BE2C (cell line): ENCODE measurements around the gene GPSM1.

Experiments used
- DNase-seq: peaks from one replicate; pipeline ENCODE4 v3.0.0-alpha.2; 2020
- H3K27me3 ChIP-seq: fragments of 250-450 bp; sonication (Bioruptor Pico); 2 replicates; pipeline ENCODE4 v1.5.1; 2020; ENCODE audit warnings: mild to moderate bottlenecking
- H3K36me3 ChIP-seq: fragments of 250-450 bp; sonication (Bioruptor Pico); 2 replicates; pipeline ENCODE4 v1.5.1; 2020; ENCODE audit warnings: mild to moderate bottlenecking
- H3K4me1 ChIP-seq: fragments of 250-450 bp; sonication (Bioruptor Pico); 2 replicates; pipeline ENCODE4 v1.5.1; 2020
- H3K4me3 ChIP-seq: 2 replicates; pipeline ENCODE4 v1.5.1; 2011; ENCODE audit warnings: low read depth, low read length
- H3K9me3 ChIP-seq: fragments of 250-450 bp; sonication (Bioruptor Pico); 2 replicates; pipeline ENCODE4 v1.5.1; 2020
- CTCF ChIP-seq: IDR thresholded peaks from 2 replicates; pipeline ENCODE4 v1.5.1; 2012; ENCODE audit warnings: mild to moderate bottlenecking, low read depth, low read length

GPSM1 gene

DNA sequence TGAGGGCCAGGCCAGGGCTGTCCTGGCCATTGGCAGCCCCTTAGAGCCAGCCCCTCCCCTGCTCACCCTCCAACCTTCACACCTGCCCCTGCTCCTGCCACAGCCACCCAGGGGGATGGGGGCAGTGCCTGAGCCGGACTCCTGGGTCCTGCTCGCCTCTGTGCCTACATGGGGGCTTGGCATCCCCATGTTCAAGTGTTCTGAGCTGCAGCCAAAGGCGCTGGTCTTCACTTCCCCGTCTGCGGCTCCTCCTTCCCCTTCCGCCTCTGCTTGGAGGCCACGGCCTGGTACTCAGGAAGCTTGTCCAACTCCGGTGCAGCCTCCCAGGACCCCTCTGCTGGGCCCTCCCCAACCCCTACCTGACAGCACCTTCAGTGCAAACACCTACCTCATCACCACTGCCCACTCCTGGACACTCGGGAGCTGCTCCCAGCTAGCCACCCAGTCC, 38.5 kb downstream of the GPSM1 start:
- DNase-seq, result no peak
- Histone ChIP-seq H3K36me3 (peaks cover 9% of the 10 kb centered on the region), H3K4me1 (peaks cover 39% of the 10 kb centered on the region)

GRCh38 chr9:136366826-136367225, 39.5 kb downstream of the GPSM1 start:
- Histone ChIP-seq H3K4me1 (peaks cover 29% of the 10 kb centered on the region), H3K9me3 (no peaks in the 10 kb centered on the region)
- TF ChIP-seq CTCF, result no peak

More for the DNA sequence above, 38.5 kb downstream of the GPSM1 start:
- no peak for TF ChIP-seq CTCF
- Histone ChIP-seq H3K4me3 (no peak overlapping the region), H3K27me3 (no peaks in the 10 kb centered on the region), H3K9me3 (no peaks in the 10 kb centered on the region)

DNA sequence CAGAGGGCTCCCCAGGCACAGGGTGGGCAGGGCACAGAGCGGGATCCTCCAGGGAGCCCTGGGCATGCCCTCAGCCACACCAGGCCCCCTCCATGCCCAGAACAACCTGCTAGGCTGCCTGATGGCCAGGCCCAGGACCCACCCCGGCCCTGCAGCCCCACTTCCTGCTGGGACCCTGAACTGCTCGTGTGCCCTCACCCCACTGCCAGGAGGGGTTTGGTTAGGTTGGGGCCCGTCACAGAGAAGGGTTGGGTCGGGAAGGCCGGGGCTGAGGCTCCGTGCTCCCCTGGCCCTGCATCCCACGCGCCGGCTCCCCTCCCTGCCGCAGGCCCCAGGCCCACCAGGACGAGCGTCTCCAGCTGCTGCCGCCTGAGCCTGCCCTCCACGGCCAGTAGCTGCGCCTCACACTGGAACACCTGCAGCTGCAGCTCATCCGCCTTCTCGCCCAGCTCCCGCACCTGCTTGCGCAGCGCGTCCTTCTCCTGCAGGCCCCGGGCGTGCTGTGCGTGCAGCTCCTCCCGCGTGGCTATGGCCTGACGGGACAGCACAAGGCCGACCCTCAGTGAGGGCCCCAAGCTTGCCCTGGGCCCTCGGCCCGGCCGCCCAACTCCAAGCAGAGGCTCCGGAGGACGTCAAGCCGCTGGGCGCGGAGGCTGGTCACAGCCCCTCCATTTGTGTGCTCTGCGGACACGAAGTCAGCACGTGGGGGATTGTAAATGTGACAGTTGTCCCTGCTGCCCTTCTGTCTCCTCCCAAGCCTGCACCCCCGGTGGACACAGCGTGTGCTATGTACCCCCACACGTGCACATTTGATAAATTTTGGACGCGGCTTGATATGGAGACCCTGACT, 40.2 kb downstream of the GPSM1 start:
- TF ChIP-seq CTCF, result no peak
- no peak overlapping the region for H3K4me3 ChIP-seq
- no peak for DNase-seq
- no peaks in the 10 kb centered on the region for H3K27me3 ChIP-seq
- no peaks in the 10 kb centered on the region for H3K9me3 ChIP-seq
- peaks cover 25% of the 10 kb centered on the region for H3K4me1 ChIP-seq
- H3K36me3 ChIP-seq, result peaks cover 9% of the 10 kb centered on the region

More at GRCh38 chr9:136366826-136367225, 39.5 kb downstream of the GPSM1 start:
- no peak for DNase-seq
- H3K27me3 ChIP-seq, result no peaks in the 10 kb centered on the region
- no peak overlapping the region for H3K4me3 ChIP-seq
- peaks cover 9% of the 10 kb centered on the region for H3K36me3 ChIP-seq

GRCh38 chr9:136368190-136368589, 40.9 kb downstream of the GPSM1 start:
- H3K4me3 ChIP-seq, result no peak overlapping the region
- H3K36me3 ChIP-seq, result peaks cover 9% of the 10 kb centered on the region
- DNase-seq, result no peak
- peaks cover 28% of the 10 kb centered on the region for H3K4me1 ChIP-seq
- H3K27me3 ChIP-seq, result no peaks in the 10 kb centered on the region
- no peak for TF ChIP-seq CTCF
- H3K9me3 ChIP-seq, result no peaks in the 10 kb centered on the region

DNA sequence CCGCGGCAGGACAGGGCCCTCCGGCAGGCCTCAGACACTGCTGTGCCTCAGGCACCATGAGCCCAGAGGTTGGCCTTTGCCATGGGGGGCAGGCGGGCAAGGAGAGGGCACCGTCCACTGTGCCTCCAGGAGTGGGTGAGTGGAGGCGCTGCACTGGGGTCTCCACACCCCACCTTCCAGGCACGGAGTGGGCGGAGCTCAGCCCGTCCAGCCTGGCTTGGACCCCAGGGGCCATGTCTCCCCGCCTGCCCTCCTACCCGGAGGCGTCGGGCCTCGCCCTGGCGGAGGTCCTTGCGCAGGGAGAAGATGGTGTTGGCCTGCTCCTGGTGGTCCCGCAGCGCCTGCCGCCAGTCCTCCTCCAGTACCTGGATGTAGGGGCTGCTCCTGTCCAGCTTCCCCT, 42.7 kb downstream of the GPSM1 start:
- H3K36me3 ChIP-seq, result peaks cover 7% of the 10 kb centered on the region
- no peak for TF ChIP-seq CTCF
- no peak overlapping the region for H3K4me3 ChIP-seq
- peaks cover 23% of the 10 kb centered on the region for H3K4me1 ChIP-seq
- H3K9me3 ChIP-seq, result no peaks in the 10 kb centered on the region
- no peak for DNase-seq
- no peaks in the 10 kb centered on the region for H3K27me3 ChIP-seq
